WTC11 (cell line): ENCODE measurements around the gene NAT8L. TPM values are rescaled to one million over a fixed set of nuclear protein-coding genes. Genes with fewer than 3 reads are reported as not detected.
A peak's percentile ranks its signal among the peaks of the same experiment; 100 is the strongest.

Experiments used
- ATAC-seq: fragments of 200-7000 bp; cut with Tn5 transposase; 2 replicates; pipeline ENCODE4 v1.10.0; 2021; ENCODE audit warnings: mild to moderate bottlenecking, moderate library complexity
- CTCF ChIA-PET: fragments of 300-600 bp; sonication (Branson Sonifier 250); formaldehyde crosslinking; loops from one replicate; lab custom pipeline; 2021; ENCODE audit warnings: antibody characterized with exemption; lab: Charles Lee
- POLR2A ChIA-PET: fragments of 350-600 bp; sonication (Branson Sonifier 250); formaldehyde crosslinking; loops from one replicate; lab custom pipeline; 2021; ENCODE audit warnings: antibody characterized with exemption; lab: Charles Lee
- DNase-seq: peaks from one replicate; pipeline ENCODE4 v3.0.0; 2021; ENCODE audit warnings: low spot score
- H3K27ac Mint-ChIP-seq: 2 replicates; pipeline ENCODE4 v1.8.0; 2021; ENCODE audit warnings: mixed read lengths
- H3K27me3 Mint-ChIP-seq: 2 replicates; pipeline ENCODE4 v1.8.0; 2021; ENCODE audit warnings: low read depth, mild to moderate bottlenecking, moderate library complexity, mixed read lengths
- H3K36me3 Mint-ChIP-seq: 2 replicates; pipeline ENCODE4 v1.8.0; 2021; ENCODE audit warnings: mixed read lengths
- H3K4me1 Mint-ChIP-seq: 2 replicates; pipeline ENCODE4 v1.8.0; 2022; ENCODE audit warnings: mixed read lengths
- H3K4me3 Mint-ChIP-seq: 2 replicates; pipeline ENCODE4 v1.8.0; 2021; ENCODE audit warnings: mild to moderate bottlenecking, moderate library complexity, mixed read lengths
- H3K9me3 Mint-ChIP-seq: 2 replicates; pipeline ENCODE4 v1.8.0; 2021; ENCODE audit warnings: mixed read lengths
- CBFB ChIP-seq: sonication (generic); formaldehyde crosslinking; IDR thresholded peaks from 2 replicates; pipeline ENCODE4 v1.8.1; 2022; ENCODE audit warnings: mild to moderate bottlenecking, low read depth, missing genetic modification reagents
- CREM ChIP-seq: sonication (generic); formaldehyde crosslinking; IDR thresholded peaks from 2 replicates; pipeline ENCODE4 v1.8.1; 2022; ENCODE audit warnings: mild to moderate bottlenecking, missing genetic modification reagents, moderate library complexity
- FOXK1 ChIP-seq: sonication (generic); formaldehyde crosslinking; IDR thresholded peaks from 2 replicates; pipeline ENCODE4 v1.8.0; 2022; ENCODE audit warnings: mild to moderate bottlenecking, moderate library complexity, missing genetic modification reagents
- FOXP1 ChIP-seq: sonication (generic); formaldehyde crosslinking; IDR thresholded peaks from 2 replicates; pipeline ENCODE4 v1.8.0; 2022; ENCODE audit warnings: missing genetic modification reagents, mild to moderate bottlenecking, moderate library complexity, borderline replicate concordance
- GRHL2 ChIP-seq: fragments of 250-450 bp; sonication (Bioruptor Pico); IDR thresholded peaks from 2 replicates; pipeline ENCODE4 v1.8.0; 2022; ENCODE audit warnings: mild to moderate bottlenecking, moderate library complexity; ENCODE audit not compliant: insufficient replicate concordance, severe bottlenecking
- HMGA2 ChIP-seq: fragments of 250-450 bp; sonication (Bioruptor Pico); IDR thresholded peaks from 2 replicates; pipeline ENCODE4 v1.4.0; 2021; ENCODE audit warnings: mild to moderate bottlenecking, moderate library complexity
- NFE2L1 ChIP-seq: sonication (generic); formaldehyde crosslinking; IDR thresholded peaks from 2 replicates; pipeline ENCODE4 v1.8.1; 2023; ENCODE audit warnings: missing genetic modification reagents
- SMAD4 ChIP-seq: sonication (generic); formaldehyde crosslinking; IDR thresholded peaks from 2 replicates; pipeline ENCODE4 v1.8.0; 2022; ENCODE audit warnings: mild to moderate bottlenecking, missing genetic modification reagents
- total RNA-seq: library from RNA; stranded (reverse); gene quantifications from 3 replicates; pipeline ENCODE4 v1.2.3, GENCODE V29; 2021
- TF ChIP-seq, protein P1 (sequence below): sonication (generic); formaldehyde crosslinking; IDR thresholded peaks from 2 replicates; pipeline ENCODE4 v1.8.0; 2022; ENCODE audit warnings: mild to moderate bottlenecking, missing genetic modification reagents
- TF ChIP-seq, protein P2 (sequence below): fragments of 250-450 bp; sonication (Bioruptor Pico); IDR thresholded peaks from 2 replicates; pipeline ENCODE4 v1.9.0; 2021; ENCODE audit warnings: moderate library complexity, mild to moderate bottlenecking, inconsistent platforms, borderline replicate concordance
- TF ChIP-seq, protein P3 (sequence below): sonication (generic); formaldehyde crosslinking; IDR thresholded peaks from 2 replicates; pipeline ENCODE4 v1.8.1; 2022; ENCODE audit warnings: low read depth, mild to moderate bottlenecking, moderate library complexity, missing genetic modification reagents, borderline replicate concordance
- TF ChIP-seq, protein P4 (sequence below): sonication (generic); formaldehyde crosslinking; IDR thresholded peaks from 2 replicates; pipeline ENCODE4 v1.8.0; 2022; ENCODE audit warnings: mild to moderate bottlenecking, missing genetic modification reagents
- TF ChIP-seq, protein P5 (sequence below): sonication (generic); formaldehyde crosslinking; IDR thresholded peaks from 2 replicates; pipeline ENCODE4 v1.8.1; 2022; ENCODE audit warnings: mild to moderate bottlenecking, missing genetic modification reagents, moderate library complexity, borderline replicate concordance
- TF ChIP-seq, protein P6 (sequence below): sonication (generic); formaldehyde crosslinking; IDR thresholded peaks from 2 replicates; pipeline ENCODE4 v1.8.0; 2023; ENCODE audit warnings: mild to moderate bottlenecking, missing genetic modification reagents
- TF ChIP-seq, protein P7 (sequence below): fragments of 250-450 bp; sonication (Bioruptor Pico); IDR thresholded peaks from 2 replicates; pipeline ENCODE4 v1.9.0; 2021; ENCODE audit warnings: mild to moderate bottlenecking
- TF ChIP-seq, protein P8 (sequence below): sonication (generic); formaldehyde crosslinking; IDR thresholded peaks from 2 replicates; pipeline ENCODE4 v1.8.0; 2022; ENCODE audit warnings: mild to moderate bottlenecking, missing genetic modification reagents

Gene NAT8L
- total RNA-seq, 1 experiment from 2014 or later = 20.0 TPM

DNA sequence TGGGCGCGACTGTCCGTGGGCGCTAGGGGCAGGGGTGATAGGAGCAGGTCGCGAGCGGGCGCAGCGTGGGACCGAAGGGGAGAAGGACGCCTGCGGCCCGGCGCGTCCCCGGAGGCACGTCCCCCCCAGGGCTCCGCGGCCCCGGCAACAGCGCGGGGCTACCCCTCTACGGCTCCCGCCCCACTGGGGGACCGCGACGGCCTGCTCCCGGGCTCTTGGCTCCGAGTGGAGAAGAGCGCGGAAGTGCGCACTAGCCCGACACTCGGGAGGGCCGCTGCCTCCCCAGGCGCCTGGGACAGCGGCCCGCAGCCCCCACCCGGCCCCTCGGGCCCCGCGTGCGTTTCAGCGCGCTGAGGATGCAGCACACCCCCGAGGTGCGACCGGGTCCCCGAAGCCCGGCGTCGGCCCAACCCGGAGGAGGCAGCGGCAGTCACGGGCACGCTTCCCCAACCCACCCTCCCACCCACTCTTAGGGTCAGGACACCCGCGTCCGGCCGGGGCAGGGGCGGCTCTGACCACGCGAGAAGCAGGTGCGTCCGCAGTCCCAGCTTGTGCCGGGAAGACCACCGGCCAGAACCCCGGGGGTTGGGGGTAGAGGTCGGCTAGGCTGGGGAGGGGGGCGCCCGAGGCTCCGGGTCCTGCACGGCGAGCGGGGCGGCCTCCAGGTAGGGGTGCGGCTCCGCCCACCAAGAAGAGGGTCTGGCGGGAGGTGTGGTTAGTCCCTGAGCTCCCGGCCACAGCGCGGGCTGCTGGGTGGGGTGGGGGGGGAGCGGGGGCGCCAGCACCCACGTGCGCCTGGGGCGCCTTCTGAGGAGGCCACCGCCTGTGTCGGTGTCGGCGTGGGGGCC lies 18.5 kb upstream of the NAT8L start:
- TF ChIP-seq, protein P1, sequence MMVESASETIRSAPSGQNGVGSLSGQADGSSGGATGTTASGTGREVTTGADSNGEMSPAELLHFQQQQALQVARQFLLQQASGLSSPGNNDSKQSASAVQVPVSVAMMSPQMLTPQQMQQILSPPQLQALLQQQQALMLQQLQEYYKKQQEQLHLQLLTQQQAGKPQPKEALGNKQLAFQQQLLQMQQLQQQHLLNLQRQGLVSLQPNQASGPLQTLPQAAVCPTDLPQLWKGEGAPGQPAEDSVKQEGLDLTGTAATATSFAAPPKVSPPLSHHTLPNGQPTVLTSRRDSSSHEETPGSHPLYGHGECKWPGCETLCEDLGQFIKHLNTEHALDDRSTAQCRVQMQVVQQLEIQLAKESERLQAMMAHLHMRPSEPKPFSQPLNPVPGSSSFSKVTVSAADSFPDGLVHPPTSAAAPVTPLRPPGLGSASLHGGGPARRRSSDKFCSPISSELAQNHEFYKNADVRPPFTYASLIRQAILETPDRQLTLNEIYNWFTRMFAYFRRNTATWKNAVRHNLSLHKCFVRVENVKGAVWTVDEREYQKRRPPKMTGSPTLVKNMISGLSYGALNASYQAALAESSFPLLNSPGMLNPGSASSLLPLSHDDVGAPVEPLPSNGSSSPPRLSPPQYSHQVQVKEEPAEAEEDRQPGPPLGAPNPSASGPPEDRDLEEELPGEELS = no peak
- TF ChIP-seq, protein P2, sequence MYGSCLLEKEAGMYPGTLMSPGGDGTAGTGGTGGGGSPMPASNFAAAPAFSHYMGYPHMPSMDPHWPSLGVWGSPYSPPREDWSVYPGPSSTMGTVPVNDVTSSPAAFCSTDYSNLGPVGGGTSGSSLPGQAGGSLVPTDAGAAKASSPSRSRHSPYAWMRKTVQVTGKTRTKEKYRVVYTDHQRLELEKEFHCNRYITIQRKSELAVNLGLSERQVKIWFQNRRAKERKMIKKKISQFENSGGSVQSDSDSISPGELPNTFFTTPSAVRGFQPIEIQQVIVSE (CRISPR knock-in tag) = no peak
- TF ChIP-seq, protein P3, sequence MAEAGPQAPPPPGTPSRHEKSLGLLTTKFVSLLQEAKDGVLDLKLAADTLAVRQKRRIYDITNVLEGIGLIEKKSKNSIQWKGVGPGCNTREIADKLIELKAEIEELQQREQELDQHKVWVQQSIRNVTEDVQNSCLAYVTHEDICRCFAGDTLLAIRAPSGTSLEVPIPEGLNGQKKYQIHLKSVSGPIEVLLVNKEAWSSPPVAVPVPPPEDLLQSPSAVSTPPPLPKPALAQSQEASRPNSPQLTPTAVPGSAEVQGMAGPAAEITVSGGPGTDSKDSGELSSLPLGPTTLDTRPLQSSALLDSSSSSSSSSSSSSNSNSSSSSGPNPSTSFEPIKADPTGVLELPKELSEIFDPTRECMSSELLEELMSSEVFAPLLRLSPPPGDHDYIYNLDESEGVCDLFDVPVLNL (CRISPR knock-in tag) = no peak
- TF ChIP-seq, protein P4, sequence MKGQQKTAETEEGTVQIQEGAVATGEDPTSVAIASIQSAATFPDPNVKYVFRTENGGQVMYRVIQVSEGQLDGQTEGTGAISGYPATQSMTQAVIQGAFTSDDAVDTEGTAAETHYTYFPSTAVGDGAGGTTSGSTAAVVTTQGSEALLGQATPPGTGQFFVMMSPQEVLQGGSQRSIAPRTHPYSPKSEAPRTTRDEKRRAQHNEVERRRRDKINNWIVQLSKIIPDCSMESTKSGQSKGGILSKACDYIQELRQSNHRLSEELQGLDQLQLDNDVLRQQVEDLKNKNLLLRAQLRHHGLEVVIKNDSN (CRISPR knock-in tag) = 0 out of 2 replicates have a peak, but pooled peaks have one; percentile 13
- TF ChIP-seq, protein P5, sequence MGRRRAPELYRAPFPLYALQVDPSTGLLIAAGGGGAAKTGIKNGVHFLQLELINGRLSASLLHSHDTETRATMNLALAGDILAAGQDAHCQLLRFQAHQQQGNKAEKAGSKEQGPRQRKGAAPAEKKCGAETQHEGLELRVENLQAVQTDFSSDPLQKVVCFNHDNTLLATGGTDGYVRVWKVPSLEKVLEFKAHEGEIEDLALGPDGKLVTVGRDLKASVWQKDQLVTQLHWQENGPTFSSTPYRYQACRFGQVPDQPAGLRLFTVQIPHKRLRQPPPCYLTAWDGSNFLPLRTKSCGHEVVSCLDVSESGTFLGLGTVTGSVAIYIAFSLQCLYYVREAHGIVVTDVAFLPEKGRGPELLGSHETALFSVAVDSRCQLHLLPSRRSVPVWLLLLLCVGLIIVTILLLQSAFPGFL (CRISPR knock-in tag) = no peak
- no peak for TF ChIP-seq CBFB (CRISPR knock-in tag)
- TF ChIP-seq, protein P6, sequence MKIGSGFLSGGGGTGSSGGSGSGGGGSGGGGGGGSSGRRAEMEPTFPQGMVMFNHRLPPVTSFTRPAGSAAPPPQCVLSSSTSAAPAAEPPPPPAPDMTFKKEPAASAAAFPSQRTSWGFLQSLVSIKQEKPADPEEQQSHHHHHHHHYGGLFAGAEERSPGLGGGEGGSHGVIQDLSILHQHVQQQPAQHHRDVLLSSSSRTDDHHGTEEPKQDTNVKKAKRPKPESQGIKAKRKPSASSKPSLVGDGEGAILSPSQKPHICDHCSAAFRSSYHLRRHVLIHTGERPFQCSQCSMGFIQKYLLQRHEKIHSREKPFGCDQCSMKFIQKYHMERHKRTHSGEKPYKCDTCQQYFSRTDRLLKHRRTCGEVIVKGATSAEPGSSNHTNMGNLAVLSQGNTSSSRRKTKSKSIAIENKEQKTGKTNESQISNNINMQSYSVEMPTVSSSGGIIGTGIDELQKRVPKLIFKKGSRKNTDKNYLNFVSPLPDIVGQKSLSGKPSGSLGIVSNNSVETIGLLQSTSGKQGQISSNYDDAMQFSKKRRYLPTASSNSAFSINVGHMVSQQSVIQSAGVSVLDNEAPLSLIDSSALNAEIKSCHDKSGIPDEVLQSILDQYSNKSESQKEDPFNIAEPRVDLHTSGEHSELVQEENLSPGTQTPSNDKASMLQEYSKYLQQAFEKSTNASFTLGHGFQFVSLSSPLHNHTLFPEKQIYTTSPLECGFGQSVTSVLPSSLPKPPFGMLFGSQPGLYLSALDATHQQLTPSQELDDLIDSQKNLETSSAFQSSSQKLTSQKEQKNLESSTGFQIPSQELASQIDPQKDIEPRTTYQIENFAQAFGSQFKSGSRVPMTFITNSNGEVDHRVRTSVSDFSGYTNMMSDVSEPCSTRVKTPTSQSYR (CRISPR knock-in tag) = no peak
- TF ChIP-seq, protein P7, sequence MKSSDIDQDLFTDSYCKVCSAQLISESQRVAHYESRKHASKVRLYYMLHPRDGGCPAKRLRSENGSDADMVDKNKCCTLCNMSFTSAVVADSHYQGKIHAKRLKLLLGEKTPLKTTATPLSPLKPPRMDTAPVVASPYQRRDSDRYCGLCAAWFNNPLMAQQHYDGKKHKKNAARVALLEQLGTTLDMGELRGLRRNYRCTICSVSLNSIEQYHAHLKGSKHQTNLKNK = no peak
- H3K36me3 Mint-ChIP-seq = no peaks in the 10 kb centered on the region
- no peaks in the 10 kb centered on the region for H3K4me1 Mint-ChIP-seq
- ChIA-PET POLR2A (no interaction called here), CTCF (interaction anchor here (0.5 to 1.6 kb wide), 8 partner anchors 9 to 272 kb away, joined by 3 to 7 read pairs (median 4); partner anchors contain the start of gene NELFA)
- DNase-seq (no peak), ATAC-seq (peak; percentile 32)
- no peak overlapping the region for H3K27ac Mint-ChIP-seq
- H3K27me3 Mint-ChIP-seq = peaks cover 73% of the 10 kb centered on the region
- no peaks in the 10 kb centered on the region for H3K9me3 Mint-ChIP-seq
- peak overlapping the region; percentile 66 for H3K4me3 Mint-ChIP-seq

DNA sequence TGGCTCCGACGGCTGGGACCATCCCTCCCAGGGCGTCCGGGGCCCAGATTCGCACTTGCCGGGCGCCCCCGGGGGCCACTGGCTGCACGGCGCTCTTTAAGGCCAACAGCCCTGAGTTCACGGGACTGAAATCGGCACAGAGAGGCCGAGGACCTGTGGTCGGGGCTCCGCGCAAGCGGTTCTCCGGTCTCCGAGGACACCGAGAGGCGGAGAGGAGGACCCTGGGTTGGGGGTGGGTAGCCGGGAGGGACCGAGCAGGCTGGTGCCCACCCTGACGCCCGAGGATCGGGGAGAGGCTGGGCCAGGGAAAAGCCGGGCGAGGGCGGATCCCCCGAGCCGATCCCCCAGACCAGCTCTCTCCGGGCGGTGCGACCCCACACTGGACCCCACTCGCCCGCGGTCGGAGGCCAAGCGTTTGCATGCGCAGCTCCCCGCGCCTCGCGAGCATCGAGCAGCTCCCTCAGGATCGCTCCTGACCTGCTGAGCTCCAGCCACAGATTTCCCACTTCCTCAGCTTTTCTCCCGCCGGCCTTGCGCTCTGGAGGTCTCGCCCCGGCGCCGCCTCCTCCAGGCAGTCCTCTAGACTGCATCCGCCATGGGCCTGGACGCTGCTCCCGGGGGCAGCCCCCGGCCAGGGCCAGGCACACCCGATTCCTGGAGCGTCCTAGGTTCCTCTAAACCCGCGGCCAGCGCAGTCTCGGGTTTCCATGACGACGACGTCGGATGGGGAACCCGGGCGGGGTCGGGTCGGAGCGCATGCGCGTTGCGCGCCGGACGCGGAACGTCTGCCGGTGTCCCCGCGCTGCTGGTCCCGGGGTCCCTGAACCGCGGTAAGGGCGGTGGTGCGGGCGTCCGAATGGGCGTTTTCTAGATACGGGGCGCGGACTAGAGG lies 17.6 kb upstream of the NAT8L start:
- ChIA-PET POLR2A (no interaction called here), CTCF (interaction anchor here (0.6 to 1.6 kb wide), 7 partner anchors 10 to 179 kb away, joined by 3 to 6 read pairs (median 3); partner anchors contain the start of gene NELFA)
- peak; percentile 95 for DNase-seq
- H3K4me1 Mint-ChIP-seq = no peaks in the 10 kb centered on the region
- peak; percentile 84 for ATAC-seq
- H3K27ac Mint-ChIP-seq = no peak overlapping the region
- no peaks in the 10 kb centered on the region for H3K36me3 Mint-ChIP-seq
- no peaks in the 10 kb centered on the region for H3K9me3 Mint-ChIP-seq
- H3K27me3 Mint-ChIP-seq = peaks cover 69% of the 10 kb centered on the region
- H3K4me3 Mint-ChIP-seq = peak overlapping the region; percentile 75
- TF ChIP-seq CREM (CRISPR knock-in tag) (0 out of 2 replicates have a peak, but pooled peaks have one; percentile 15), GRHL2 (CRISPR knock-in tag) (no peak), HMGA2 (CRISPR knock-in tag) (no peak), FOXK1 (CRISPR knock-in tag) (peak; percentile 13; the same call in 1 of the 2 replicates), SMAD4 (no peak), FOXP1 (CRISPR knock-in tag) (peak; percentile 24; the same call in 1 of the 2 replicates), NFE2L1 (CRISPR knock-in tag) (no peak)
- TF ChIP-seq, protein P8, sequence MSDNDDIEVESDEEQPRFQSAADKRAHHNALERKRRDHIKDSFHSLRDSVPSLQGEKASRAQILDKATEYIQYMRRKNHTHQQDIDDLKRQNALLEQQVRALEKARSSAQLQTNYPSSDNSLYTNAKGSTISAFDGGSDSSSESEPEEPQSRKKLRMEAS (CRISPR knock-in tag) = peak; percentile 50; the same call in 1 of the 2 replicates
